NCI-H69 (cell line): ENCODE data around the gene LRRC74B.

Experiments
- DNase-seq: peaks from one replicate; lab custom pipeline; 2025; lab: John Stamatoyannopoulos, UW

Gene LRRC74B

GRCh38 chr22:21014202-21014725, 31.5 kb upstream of the LRRC74B start:
- peak; percentile 97 for DNase-seq

- DNase-seq: peak; percentile 87
Measured at GRCh38 chr22:21014726-21015465, 30.9 kb upstream of the LRRC74B start, which contains the start of gene P2RX6. Gene P2RX6, plus strand, starts transcription at chr22:21015165. Its CDS starts 10 bp downstream, at chr22:21015175.

- DNase-seq: no peak
Measured at GRCh38 chr22:21015466-21016006, 30.2 kb upstream of the LRRC74B start.

GRCh38 chr22:21016644-21017420, 28.9 kb upstream of the LRRC74B start:
- DNase-seq: no peak

GRCh38 chr22:21018314-21018713, 27.4 kb upstream of the LRRC74B start:
- no peak for DNase-seq

- DNase-seq: peak; percentile 48
Measured at GRCh38 chr22:21020802-21021429, 24.8 kb upstream of the LRRC74B start.

- no peak for DNase-seq
Measured at GRCh38 chr22:21022507-21022906, 23.2 kb upstream of the LRRC74B start.

- no peak for DNase-seq
Measured at GRCh38 chr22:21022955-21023614, 22.7 kb upstream of the LRRC74B start.

- DNase-seq: no peak
Measured at GRCh38 chr22:21025266-21025665, 20.5 kb upstream of the LRRC74B start.

GRCh38 chr22:21025763-21026755, 19.7 kb upstream of the LRRC74B start:
- DNase-seq: no peak

GRCh38 chr22:21026783-21027692, 18.7 kb upstream of the LRRC74B start:
- DNase-seq: peak; percentile 62

GRCh38 chr22:21028277-21029251, 17.2 kb upstream of the LRRC74B start:
- no peak for DNase-seq

- no peak for DNase-seq
Measured at GRCh38 chr22:21029486-21030025, 16.2 kb upstream of the LRRC74B start.

- no peak for DNase-seq
Measured at GRCh38 chr22:21030032-21030431, 15.7 kb upstream of the LRRC74B start.

- no peak for DNase-seq
Measured at GRCh38 chr22:21030621-21031544, 14.9 kb upstream of the LRRC74B start.

- no peak for DNase-seq
Measured at GRCh38 chr22:21031545-21032036, 14.2 kb upstream of the LRRC74B start.
